ENCODE measurements around the gene PI16. TPM values are rescaled to one million over a fixed set of nuclear protein-coding genes. Genes with fewer than 3 reads are reported as not detected.

PI16 gene
- total and polyA plus RNA-seq, 2 donors (not counting 1 experiment from before 2014, with no cell fraction given): 1.4 to 7.4 TPM

DNA sequence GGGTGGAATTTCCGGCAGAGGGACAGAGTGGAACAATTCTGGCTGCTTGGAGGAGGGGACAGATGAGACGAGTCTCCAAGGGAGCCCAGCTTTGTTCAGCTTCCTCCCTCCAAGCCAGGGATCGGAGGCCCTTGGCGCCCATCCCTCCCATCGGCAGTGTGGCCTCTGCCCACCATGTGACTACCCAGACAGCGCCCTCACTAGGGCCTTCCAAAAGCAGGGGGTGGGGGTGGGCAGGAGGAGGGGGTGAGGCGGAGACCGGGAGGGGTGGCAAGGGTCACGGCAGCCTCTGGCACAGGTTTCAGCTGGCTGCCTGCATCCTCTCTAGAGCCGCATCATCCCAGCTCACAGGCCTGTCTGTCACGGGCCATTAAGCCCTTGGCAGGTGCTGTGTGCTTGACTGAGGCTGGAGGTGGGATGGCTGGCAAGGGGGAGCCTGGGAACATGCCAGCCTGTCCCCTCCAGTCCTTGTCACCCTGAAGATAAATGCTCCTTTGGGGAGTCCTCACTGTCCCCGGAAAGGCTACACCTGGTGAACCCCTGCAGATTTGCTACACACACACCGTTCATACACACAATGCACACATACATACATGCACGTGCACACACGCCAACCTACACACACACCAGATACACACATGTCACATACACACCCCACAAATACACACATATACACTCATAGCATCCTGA, 44.7 kb downstream of the PI16 start:
- Mint-ChIP-seq H3K4me1 (peaks cover 46% of the 10 kb centered on the region), H3K27me3 (no peaks in the 10 kb centered on the region), H3K4me3 (no peak overlapping the region), H3K27ac (no peak overlapping the region), H3K9me3 (ENCODE audit: insufficient read depth) (no peaks in the 10 kb centered on the region)
- Histone ChIP-seq H4K20me1 (ENCODE audit: control insufficient read depth, insufficient read depth, low read length, poor library complexity, severe bottlenecking) (no peaks in the 10 kb centered on the region), H3K27ac (ENCODE audit: low read length in 2 of 2) (no peak overlapping the region), H3K9ac (ENCODE audit: low read length) (no peak overlapping the region), H3K36me3 (replicated peaks in 1 of 2; ENCODE audit: control extremely low read depth in 1 of 2, control insufficient read depth in 1 of 2, extremely low read depth in 1 of 2, insufficient read depth in 2 of 2, low read length in 1 of 2) (no peaks in the 10 kb centered on the region), H3K9me3 (ENCODE audit: control extremely low read depth in 1 of 3, control insufficient read depth in 2 of 3, insufficient read depth in 1 of 3, low read length in 2 of 3) (no peaks in the 10 kb centered on the region), H3K27me3 (replicated peaks in 1 of 4; ENCODE audit: control extremely low read depth in 1 of 4, control insufficient read depth in 3 of 4, insufficient read depth in 4 of 4, low read length in 3 of 4) (no peaks in the 10 kb centered on the region), H3K4me2 (replicated peaks; ENCODE audit: low read depth, low read length, poor library complexity, severe bottlenecking) (no peak overlapping the region), H3K4me1 (ENCODE audit: control insufficient read depth in 2 of 2, insufficient read depth in 2 of 2, low read length in 2 of 2) (peaks cover 24 to 42% of the 10 kb centered on the region in 2 donors), H3K4me3 (ENCODE audit: control extremely low read depth in 1 of 5, extremely low read depth in 1 of 5, insufficient read depth in 1 of 5, low read depth in 2 of 5, low read length in 4 of 5) (no peak overlapping the region), H3K79me2 (ENCODE audit: control insufficient read depth, insufficient read depth, low read length) (no peaks in the 10 kb centered on the region), H2AFZ (ENCODE audit: insufficient read depth, low read depth, low read length, poor library complexity, severe bottlenecking) (no peak overlapping the region)
- POLR2A ChIA-PET: no interaction called here
- intact Hi-C loops (cut with micrococcal nuclease): no loop called here
- WGBS (ENCODE audit: insufficient coverage): 60% methylated on average over 11 of the region's 15 CpGs
- DNase-seq (no peak), ATAC-seq (ENCODE audit: low read depth) (no peak)
- TF ChIP-seq EZH2 (IDR thresholded peaks at IDR 0.05; ENCODE audit: borderline replicate concordance, insufficient read depth, low read depth, low read length, poor library complexity, severe bottlenecking): no peak
- no peak for TF ChIP-seq CTCF (IDR thresholded peaks at IDR 0.05)
- CTCF ChIA-PET: interaction anchor here (1.2 kb wide), 1 partner anchor 45 kb away, joined by 3 read pairs; the partner anchor contains the start of gene PI16

DNA sequence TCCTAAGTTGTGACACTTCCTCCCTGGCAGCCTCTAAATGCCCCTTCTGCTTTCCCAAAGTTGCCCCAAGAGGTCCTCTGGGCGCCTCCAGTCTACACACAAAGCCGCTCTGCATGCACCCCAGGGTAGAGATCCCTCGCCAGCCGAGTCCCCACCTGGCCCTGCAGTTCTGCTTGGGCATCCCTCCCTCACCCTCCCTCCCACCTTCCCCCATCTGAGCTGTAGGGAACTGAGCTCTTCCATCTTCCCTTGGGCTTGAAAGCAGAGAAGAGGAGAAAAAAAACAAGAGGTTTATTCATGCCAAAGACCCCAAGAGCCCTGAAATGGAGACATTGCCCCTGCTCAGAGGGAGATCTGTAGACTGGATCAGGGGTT, 45.2 kb downstream of the PI16 start:
- H3K4me2 ChIP-seq (replicated peaks; ENCODE audit: low read depth, low read length, poor library complexity, severe bottlenecking): no peak overlapping the region
- no peaks in the 10 kb centered on the region for H4K20me1 ChIP-seq (ENCODE audit: control insufficient read depth, insufficient read depth, low read length, poor library complexity, severe bottlenecking)
- DNase-seq (no peak), ATAC-seq (ENCODE audit: low read depth) (no peak)
- CTCF ChIA-PET: interaction anchor here (1.2 kb wide), 1 partner anchor 46 kb away, joined by 3 read pairs; the partner anchor contains the start of gene PI16
- H3K4me1 Mint-ChIP-seq: peaks cover 51% of the 10 kb centered on the region
- peaks cover 28 to 47% of the 10 kb centered on the region in 2 donors for H3K4me1 ChIP-seq (ENCODE audit: control insufficient read depth in 2 of 2, insufficient read depth in 2 of 2, low read length in 2 of 2)
- no peak overlapping the region for H3K4me3 ChIP-seq (ENCODE audit: control extremely low read depth in 1 of 5, extremely low read depth in 1 of 5, insufficient read depth in 1 of 5, low read depth in 2 of 5, low read length in 4 of 5)
- intact Hi-C loops (cut with micrococcal nuclease): loop anchor here (10.0 kb wide), 1 partner anchor 405 kb away; the partner anchor contains the start of gene SRSF3
- H3K4me3 Mint-ChIP-seq: no peak overlapping the region
- no peaks in the 10 kb centered on the region for H3K27me3 Mint-ChIP-seq
- no peaks in the 10 kb centered on the region for H3K36me3 ChIP-seq (replicated peaks in 1 of 2; ENCODE audit: control extremely low read depth in 1 of 2, control insufficient read depth in 1 of 2, extremely low read depth in 1 of 2, insufficient read depth in 2 of 2, low read length in 1 of 2)
- H3K27ac ChIP-seq (ENCODE audit: low read length in 2 of 2): no peak overlapping the region
- POLR2A ChIA-PET: interaction anchor here (0.7 kb wide), 1 partner anchor 23 kb away, joined by 3 read pairs; no protein-coding TSS in a partner anchor
- TF ChIP-seq CTCF (IDR thresholded peaks at IDR 0.05) (no peak), EZH2 (IDR thresholded peaks at IDR 0.05; ENCODE audit: borderline replicate concordance, insufficient read depth, low read depth, low read length, poor library complexity, severe bottlenecking) (no peak)
- H3K9me3 ChIP-seq (ENCODE audit: control extremely low read depth in 1 of 3, control insufficient read depth in 2 of 3, insufficient read depth in 1 of 3, low read length in 2 of 3): no peaks in the 10 kb centered on the region
- H3K9ac ChIP-seq (ENCODE audit: low read length): no peak overlapping the region
- no peaks in the 10 kb centered on the region for H3K9me3 Mint-ChIP-seq (ENCODE audit: insufficient read depth)
- H2AFZ ChIP-seq (ENCODE audit: insufficient read depth, low read depth, low read length, poor library complexity, severe bottlenecking): no peak overlapping the region
- 87% methylated on average over 4 of the region's 4 CpGs for WGBS (ENCODE audit: insufficient coverage)
- no peaks in the 10 kb centered on the region for H3K27me3 ChIP-seq (replicated peaks in 1 of 4; ENCODE audit: control extremely low read depth in 1 of 4, control insufficient read depth in 3 of 4, insufficient read depth in 4 of 4, low read length in 3 of 4)
- H3K79me2 ChIP-seq (ENCODE audit: control insufficient read depth, insufficient read depth, low read length): no peaks in the 10 kb centered on the region
- H3K27ac Mint-ChIP-seq: no peak overlapping the region

Measured in B cell (primary cell).